Fibroblast of villous mesenchyme (primary cell): Measurements from ENCODE around the gene IGFN1. TPM values are rescaled to one million over a fixed set of nuclear protein-coding genes. Genes with fewer than 3 reads are reported as not detected.

ENCODE experiments used
- DNase-seq: peaks from one replicate; pipeline ENCODE4 v3.0.0-alpha.2; 2010; ENCODE audit warnings: low read depth
- H3K4me3 ChIP-seq: 2 replicates; pipeline ENCODE4 v1.5.1; 2011; ENCODE audit warnings: low read depth, mild to moderate bottlenecking, low read length
- CTCF ChIP-seq: IDR thresholded peaks from 2 replicates; pipeline ENCODE4 v1.5.1; 2012; ENCODE audit warnings: low read depth, mild to moderate bottlenecking, low read length; ENCODE audit not compliant: insufficient read depth
- total RNA-seq: library from RNA; depleted of rRNA; stranded (reverse); fragments of >200 nt; gene quantifications from 2 replicates; pipeline ENCODE4 v1.2.3, GENCODE V29; 2012

The IGFN1 gene
- total RNA-seq, 1 donor, result under 0.01 TPM

GRCh38 chr1:201219481-201220387, 29.1 kb downstream of the IGFN1 start:
- DNase-seq, result no peak
- no peak for TF ChIP-seq CTCF
- no peak overlapping the region for H3K4me3 ChIP-seq

GRCh38 chr1:201220388-201220715, 29.7 kb downstream of the IGFN1 start:
- DNase-seq, result no peak
- no peak for TF ChIP-seq CTCF
- H3K4me3 ChIP-seq, result no peak overlapping the region

GRCh38 chr1:201221201-201221846, 30.7 kb downstream of the IGFN1 start:
- no peak overlapping the region for H3K4me3 ChIP-seq
- TF ChIP-seq CTCF, result no peak
- no peak for DNase-seq

GRCh38 chr1:201222125-201222524, 31.5 kb downstream of the IGFN1 start:
- no peak for TF ChIP-seq CTCF

GRCh38 chr1:201223852-201224665, 33.4 kb downstream of the IGFN1 start:
- no peak for DNase-seq
- no peak for TF ChIP-seq CTCF
- H3K4me3 ChIP-seq, result no peak overlapping the region

More at GRCh38 chr1:201222125-201222524, 31.5 kb downstream of the IGFN1 start:
- H3K4me3 ChIP-seq, result no peak overlapping the region
- DNase-seq, result no peak

- TF ChIP-seq CTCF, result no peak
- no peak overlapping the region for H3K4me3 ChIP-seq
- no peak for DNase-seq
Observed at GRCh38 chr1:201224666-201225370, 34.2 kb downstream of the IGFN1 start.
